IPS DF 19.7 (cell line): Measurements from ENCODE around the gene KCNAB2.

Source experiments
- DNase-seq: peaks from one replicate; pipeline ENCODE4 v3.0.0-alpha.2; 2013; ENCODE audit warnings: low read depth, low spot score

The KCNAB2 gene

GRCh38 chr1:6030547-6031261, 15.0 kb upstream of the KCNAB2 start:
- no peak for DNase-seq

- DNase-seq: no peak
Observed at GRCh38 chr1:6033124-6033523, 12.6 kb upstream of the KCNAB2 start.

- DNase-seq: peak; percentile 47
Observed at GRCh38 chr1:6033986-6034749, 11.5 kb upstream of the KCNAB2 start.

- no peak for DNase-seq
Observed at GRCh38 chr1:6034750-6035096, 11.0 kb upstream of the KCNAB2 start.

GRCh38 chr1:6035303-6035702, 10.4 kb upstream of the KCNAB2 start:
- no peak for DNase-seq

- no peak for DNase-seq
Observed at GRCh38 chr1:6035719-6036118, 10.0 kb upstream of the KCNAB2 start.

- DNase-seq: no peak
Observed at GRCh38 chr1:6037338-6037762, 8.3 kb upstream of the KCNAB2 start.

- no peak for DNase-seq
Observed at GRCh38 chr1:6038603-6039002, 7.1 kb upstream of the KCNAB2 start.

- DNase-seq: no peak
Observed at GRCh38 chr1:6039031-6039430, 6.7 kb upstream of the KCNAB2 start.

GRCh38 chr1:6040444-6040843, 5.2 kb upstream of the KCNAB2 start:
- DNase-seq: no peak

GRCh38 chr1:6040861-6041415, 4.8 kb upstream of the KCNAB2 start:
- DNase-seq: no peak

GRCh38 chr1:6041432-6042062, 4.1 kb upstream of the KCNAB2 start:
- DNase-seq: no peak

- no peak for DNase-seq
Observed at GRCh38 chr1:6043561-6043960, 2.1 kb upstream of the KCNAB2 start.

GRCh38 chr1:6044481-6045109, 1.1 kb upstream of the KCNAB2 start:
- DNase-seq: no peak

- no peak for DNase-seq
Observed at GRCh38 chr1:6045110-6045502, 582 bp upstream of the KCNAB2 start.

GRCh38 chr1:6046279-6046678, 591 bp downstream of the KCNAB2 start:
- no peak for DNase-seq

- no peak for DNase-seq
Observed at GRCh38 chr1:6048179-6048867, 2.6 kb downstream of the KCNAB2 start.

GRCh38 chr1:6049419-6049818, 3.7 kb downstream of the KCNAB2 start:
- no peak for DNase-seq

- DNase-seq: no peak
Observed at GRCh38 chr1:6051423-6051822, 5.7 kb downstream of the KCNAB2 start.

- DNase-seq: peak; percentile 48
Observed at GRCh38 chr1:6052543-6053205, 7.0 kb downstream of the KCNAB2 start.

GRCh38 chr1:6053206-6053546, 7.5 kb downstream of the KCNAB2 start:
- no peak for DNase-seq
